SK-N-SH (cell line): ENCODE results near the gene SMURF1.

Source experiments
- EP300 ChIP-seq, 2 experiments: IDR thresholded peaks; 2 replicates each; pipeline versions ENCODE4 v1.4.0 to v1.6.1; 2012; ENCODE audit warnings: borderline replicate concordance in 1 of 2, low read depth in 1 of 2, low read length in 1 of 2
- MAX ChIP-seq: IDR thresholded peaks from 2 replicates; pipeline ENCODE4 v1.4.0; 2012; ENCODE audit warnings: low read depth
- RAD21 ChIP-seq: IDR thresholded peaks from 2 replicates; pipeline ENCODE4 v1.6.1; 2012; ENCODE audit warnings: mild to moderate bottlenecking, low read length

DNA sequence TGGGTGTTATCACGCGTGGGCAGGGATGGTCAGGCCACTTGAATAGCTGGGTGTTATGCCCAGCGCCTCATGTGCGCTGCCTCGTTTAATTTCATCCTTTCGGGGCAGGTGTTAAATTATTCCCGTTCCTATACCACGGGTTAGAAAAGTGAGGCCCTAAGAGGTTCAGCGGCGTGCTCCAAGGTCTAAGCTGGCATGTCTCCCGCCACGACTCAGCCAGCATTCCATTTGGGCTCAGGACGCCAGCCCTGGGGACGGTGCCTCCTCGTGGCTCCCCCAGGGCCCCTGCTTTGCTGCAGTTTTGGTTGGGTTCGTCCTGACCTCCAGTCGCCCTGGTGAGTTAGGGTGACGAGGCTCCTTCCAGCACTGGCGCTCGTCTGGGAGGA, 141.1 kb downstream of the SMURF1 start:
- no peak for TF ChIP-seq MAX
- TF ChIP-seq RAD21: no peak
- no peak for TF ChIP-seq EP300 (IDR thresholded peaks at IDR 0.05; ENCODE audit: borderline replicate concordance in 1 of 2, low read depth in 1 of 2, low read length in 1 of 2)
